ENCODE results near the gene PPM1F.
"Not testable (repeated sequence)": the region's sequence is repeated elsewhere in the genome, so short reads cannot be mapped to it uniquely, and the experiment has no call there.

PPM1F gene

DNA sequence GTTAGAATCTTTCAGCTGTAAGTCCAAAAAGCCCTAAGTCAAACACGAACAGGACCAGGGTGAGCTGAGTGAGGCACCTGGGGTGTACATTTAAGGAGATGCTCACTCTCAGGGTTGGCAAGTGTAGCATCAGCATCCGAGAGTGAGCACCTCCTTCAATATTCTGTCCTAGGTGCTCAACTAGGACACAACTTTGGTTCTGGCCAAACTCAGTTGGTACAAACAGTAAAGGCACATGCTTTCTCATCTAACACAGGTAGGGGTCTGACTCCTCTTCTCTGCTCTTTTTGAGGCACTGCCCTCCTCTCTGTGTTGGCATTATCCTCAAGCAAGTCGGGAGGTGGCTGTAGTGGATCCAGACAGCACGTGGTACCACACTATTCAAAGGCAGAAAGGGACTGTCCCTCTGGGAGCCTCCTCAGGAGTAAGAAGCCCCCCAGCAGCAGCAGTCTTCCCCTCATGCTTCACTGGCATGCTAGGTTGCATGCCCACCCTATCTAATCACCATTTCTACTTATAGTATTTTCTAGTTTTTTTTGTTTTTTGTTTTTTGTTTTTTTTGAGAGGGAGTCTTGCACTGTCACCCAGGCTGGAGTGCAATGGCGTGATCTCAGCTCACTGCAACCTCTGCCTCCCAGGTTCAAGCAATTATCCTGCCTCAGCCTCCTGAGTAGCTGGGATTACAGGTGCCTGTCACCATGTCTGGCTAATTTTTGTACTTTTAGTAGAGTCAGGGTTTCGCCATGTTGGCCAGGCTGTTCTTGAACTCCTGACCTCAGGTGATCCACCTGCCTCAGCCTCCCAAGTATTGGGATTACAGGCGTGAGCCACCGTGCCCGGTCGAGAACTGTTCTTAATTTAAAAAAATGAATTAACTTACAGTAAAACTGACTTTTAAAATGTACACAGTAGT, 70.6 kb downstream of the PPM1F start:
- no peak for TF ChIP-seq CTCF (IDR thresholded peaks at IDR 0.05; ENCODE audit: low read depth, low read length, missing control alignments)
- H3K4me3 ChIP-seq (ENCODE audit: low read depth, low read length): no peak overlapping the region
- in situ Hi-C loops (cut with HindIII; ENCODE audit: low sequenced_read_pairs): no loop called here
- DNase-seq (ENCODE audit: low read depth): no peak

DNA sequence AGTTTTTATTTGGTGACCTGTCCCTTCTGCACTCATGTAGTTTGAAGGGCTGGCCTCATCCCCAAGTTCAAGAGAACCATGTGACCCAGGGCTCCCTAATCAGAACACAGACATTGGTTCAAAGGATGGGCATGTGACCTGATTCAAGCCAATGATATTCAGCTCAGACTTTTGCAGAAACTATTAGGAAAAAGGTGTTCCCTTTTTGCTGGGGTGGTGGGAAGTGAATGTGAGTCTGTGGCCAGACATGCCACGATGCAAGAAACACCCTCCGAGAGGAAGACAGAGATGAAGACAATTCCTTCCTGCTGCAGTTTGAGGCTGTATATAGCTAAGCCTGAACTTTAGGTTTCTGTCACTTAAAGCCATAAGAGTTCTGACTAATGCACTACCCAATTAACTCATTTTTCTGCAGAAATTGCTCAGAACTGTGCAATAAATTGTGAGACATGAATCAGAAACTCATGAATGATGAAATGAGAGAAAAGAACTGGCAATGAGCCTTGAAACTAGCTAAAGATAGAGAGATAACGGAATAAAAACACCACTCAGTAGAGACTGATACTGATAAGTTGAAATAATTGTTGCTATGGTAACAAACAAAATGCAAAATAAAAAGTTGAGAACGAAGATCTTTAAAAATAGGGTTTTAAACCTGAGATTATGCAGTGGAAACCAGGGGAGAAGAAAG, 76.0 kb downstream of the PPM1F start:
- DNase-seq (ENCODE audit: low read depth): no peak
- H3K4me3 ChIP-seq (ENCODE audit: low read depth, low read length): no peak overlapping the region
- TF ChIP-seq CTCF (IDR thresholded peaks at IDR 0.05; ENCODE audit: low read depth, low read length, missing control alignments): no peak
- in situ Hi-C loops (cut with HindIII; ENCODE audit: low sequenced_read_pairs): no loop called here

DNA sequence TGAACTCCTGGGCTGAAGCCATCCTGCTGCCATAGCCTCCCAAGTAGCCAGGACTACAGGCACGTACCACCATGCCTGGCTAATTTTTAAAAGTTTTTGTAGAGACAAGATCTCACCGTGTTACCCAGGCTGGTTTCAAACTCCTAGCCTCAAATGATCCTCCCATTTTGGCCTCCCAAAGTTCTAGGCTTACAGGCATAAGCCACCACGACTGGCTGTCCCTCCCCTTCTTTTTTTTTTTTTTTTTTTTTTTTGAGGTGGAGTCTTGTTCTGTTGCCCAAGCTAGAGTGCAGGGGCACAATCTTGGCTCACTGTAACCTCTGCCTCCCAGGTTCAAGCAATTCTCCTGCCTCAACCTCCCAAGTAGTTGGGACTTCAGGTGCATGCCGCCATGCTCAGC, 77.7 kb downstream of the PPM1F start:
- H3K4me3 ChIP-seq (ENCODE audit: low read depth, low read length); in situ Hi-C loops (cut with HindIII; ENCODE audit: low sequenced_read_pairs); DNase-seq (ENCODE audit: low read depth): not testable (repeated sequence)

DNA sequence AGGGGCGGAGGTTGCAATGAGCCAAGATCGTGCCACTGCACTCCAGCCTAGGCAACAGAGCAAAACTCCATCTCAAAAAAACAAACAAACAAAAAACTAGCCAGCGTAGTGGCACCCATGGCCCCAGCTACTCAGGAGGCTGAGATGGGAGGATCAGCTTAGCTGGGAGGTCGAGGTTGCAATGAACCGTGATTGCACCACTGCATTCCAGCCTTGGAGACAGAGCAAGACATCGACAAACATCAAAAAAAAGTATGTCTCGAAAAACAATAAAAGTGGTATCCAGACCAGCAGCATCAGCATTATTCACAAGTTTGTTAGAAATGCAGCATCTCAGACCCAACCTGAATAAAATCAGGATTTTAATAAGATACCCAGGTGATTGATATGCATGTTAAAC, 79.0 kb downstream of the PPM1F start:
- TF ChIP-seq CTCF (IDR thresholded peaks at IDR 0.05; ENCODE audit: low read depth, low read length, missing control alignments): no peak
- no peak for DNase-seq (ENCODE audit: low read depth)
- in situ Hi-C loops (cut with HindIII; ENCODE audit: low sequenced_read_pairs): no loop called here
- H3K4me3 ChIP-seq (ENCODE audit: low read depth, low read length): no peak overlapping the region

GRCh38 chr22:21872741-21873140, 79.9 kb downstream of the PPM1F start:
- H3K4me3 ChIP-seq (ENCODE audit: low read depth, low read length); DNase-seq (ENCODE audit: low read depth); in situ Hi-C loops (cut with HindIII; ENCODE audit: low sequenced_read_pairs): not testable (repeated sequence)
